GM23338 (cell line): ENCODE data around the gene AHNAK. TPM values are rescaled to one million over a fixed set of nuclear protein-coding genes. Genes with fewer than 3 reads are reported as not detected.
"Not testable (repeated sequence)": the region's sequence is repeated elsewhere in the genome, so short reads cannot be mapped to it uniquely, and the experiment has no call there.

Experiments used
- ATAC-seq: fragments of 200-7000 bp; cut with Tn5 transposase; 3 replicates; pipeline ENCODE4 v1.9.1; 2020
- DNase-seq: peaks from one replicate; pipeline ENCODE4 v3.0.0-alpha.2; 2015; ENCODE audit warnings: low spot score
- H2AFZ ChIP-seq: fragments of 200-600 bp; sonication (generic); 2 replicates; pipeline ENCODE4 v1.8.0; 2016; ENCODE audit warnings: antibody characterized with exemption, mild to moderate bottlenecking, moderate library complexity
- H3F3A ChIP-seq: fragments of 200-600 bp; sonication (generic); replicated peaks from 2 replicates; pipeline ENCODE4 v1.8.0; 2017; ENCODE audit warnings: antibody characterized with exemption, mixed run types, low read depth
- H3K27ac ChIP-seq: fragments of 200-600 bp; sonication (generic); 2 replicates; pipeline ENCODE4 v1.6.1; 2016; ENCODE audit warnings: low read depth
- H3K27me3 ChIP-seq: fragments of 200-600 bp; sonication (generic); 2 replicates; pipeline ENCODE4 v1.8.0; 2016; ENCODE audit warnings: mild to moderate bottlenecking, mixed run types, moderate library complexity; ENCODE audit not compliant: insufficient read depth
- H3K36me3 ChIP-seq: fragments of 200-600 bp; sonication (generic); 2 replicates; pipeline ENCODE4 v1.8.0; 2016; ENCODE audit warnings: mild to moderate bottlenecking; ENCODE audit not compliant: insufficient read depth
- H3K4me1 ChIP-seq: fragments of 200-600 bp; sonication (generic); 2 replicates; pipeline ENCODE4 v1.8.0; 2016; ENCODE audit warnings: mild to moderate bottlenecking, moderate library complexity; ENCODE audit not compliant: insufficient read depth
- H3K4me2 ChIP-seq: fragments of 200-600 bp; sonication (generic); 2 replicates; pipeline ENCODE4 v1.7.1; 2017; ENCODE audit warnings: mixed run types
- H3K4me3 ChIP-seq: fragments of 200-600 bp; sonication (generic); 2 replicates; pipeline ENCODE4 v1.6.1; 2016; ENCODE audit warnings: mixed run types
- H3K79me2 ChIP-seq: fragments of 200-600 bp; sonication (generic); replicated peaks from 2 replicates; pipeline ENCODE4 v1.8.0; 2017; ENCODE audit warnings: mild to moderate bottlenecking; ENCODE audit not compliant: insufficient read depth
- H3K9me2 ChIP-seq: fragments of 200-600 bp; sonication (generic); 2 replicates; pipeline ENCODE4 v1.8.0; 2017; ENCODE audit not compliant: insufficient read depth
- H4K20me1 ChIP-seq: fragments of 200-600 bp; sonication (generic); replicated peaks from 2 replicates; pipeline ENCODE4 v1.8.0; 2017; ENCODE audit warnings: mild to moderate bottlenecking; ENCODE audit not compliant: insufficient read depth
- H3K27ac Mint-ChIP-seq: 2 replicates; pipeline ENCODE4 v1.8.0; 2020; ENCODE audit warnings: inconsistent platforms, mild to moderate bottlenecking, moderate library complexity, mixed read lengths
- H3K27me3 Mint-ChIP-seq: 3 replicates; pipeline ENCODE4 v1.8.0; 2022; ENCODE audit warnings: low read depth, mild to moderate bottlenecking, moderate library complexity, mixed read lengths, inconsistent platforms; ENCODE audit not compliant: insufficient read depth, poor library complexity
- H3K36me3 Mint-ChIP-seq: 3 replicates; pipeline ENCODE4 v1.8.0; 2021; ENCODE audit warnings: low read depth, mild to moderate bottlenecking, inconsistent platforms, moderate library complexity, mixed read lengths
- H3K4me1 Mint-ChIP-seq: 3 replicates; pipeline ENCODE4 v1.8.0; 2020; ENCODE audit warnings: mild to moderate bottlenecking, inconsistent platforms, mixed read lengths
- H3K4me3 Mint-ChIP-seq: 3 replicates; pipeline ENCODE4 v1.8.0; 2021; ENCODE audit warnings: moderate library complexity, mild to moderate bottlenecking, inconsistent platforms, mixed read lengths
- H3K9me3 Mint-ChIP-seq: 3 replicates; pipeline ENCODE4 v1.8.0; 2020; ENCODE audit warnings: moderate library complexity, mild to moderate bottlenecking, inconsistent platforms, mixed read lengths
- CREB1 ChIP-seq: fragments of 250-450 bp; sonication (Bioruptor Pico); IDR thresholded peaks from 2 replicates; pipeline ENCODE4 v1.5.0; 2020; ENCODE audit warnings: low read depth, mild to moderate bottlenecking, moderate library complexity
- EZH2phosphoT487 ChIP-seq: fragments of 200-600 bp; sonication (generic); IDR thresholded peaks from one replicate; pipeline ENCODE4 v1.8.1; 2018; ENCODE audit warnings: antibody characterized with exemption; ENCODE audit not compliant: unreplicated experiment
- JUNB ChIP-seq: IDR thresholded peaks from one replicate; pipeline ENCODE4 v1.6.1; 2016; ENCODE audit warnings: antibody characterized with exemption; ENCODE audit not compliant: unreplicated experiment
- STAT1 ChIP-seq: IDR thresholded peaks from one replicate; pipeline ENCODE4 v1.6.1; 2016; ENCODE audit warnings: antibody characterized with exemption; ENCODE audit not compliant: unreplicated experiment
- ZNF114 ChIP-seq: fragments of 250-450 bp; sonication (Bioruptor Pico); IDR thresholded peaks from 2 replicates; pipeline ENCODE4 v1.5.0; 2020; ENCODE audit warnings: mild to moderate bottlenecking, moderate library complexity
- ZNF331 ChIP-seq: fragments of 250-450 bp; sonication (Bioruptor Pico); IDR thresholded peaks from 2 replicates; pipeline ENCODE4 v1.5.0; 2020; ENCODE audit warnings: low read depth, mild to moderate bottlenecking, moderate library complexity
- polyA plus RNA-seq: library from polyadenylated mRNA; unstranded; fragments of >200 nt; fragmentation: Nextera tagmentation; extraction: Ambion mirVana; gene quantifications from 2 replicates; pipeline ENCODE4 v1.2.1, GENCODE V29; 2016
- total RNA-seq: library from RNA; depleted of rRNA; stranded (reverse); fragments of >200 nt; shearing (Covaris generic); gene quantifications from 2 replicates; pipeline ENCODE4 v1.2.3, GENCODE V29; 2014
- TF ChIP-seq, protein P1 (sequence below), 2 experiments: fragments of 200-600 bp in 1 of 2; sonication (generic) in 1 of 2; conservative IDR thresholded peaks; 2 replicates each; pipeline versions ENCODE4 v1.5.1 to v1.6.1; 2016 to 2017; ENCODE audit warnings: antibody characterized with exemption in 2 of 2, low read depth in 2 of 2, mild to moderate bottlenecking in 2 of 2, moderate library complexity in 1 of 2
- TF ChIP-seq, protein P2 (sequence below): IDR thresholded peaks from 2 replicates; pipeline ENCODE4 v1.6.1; 2016; ENCODE audit warnings: antibody characterized with exemption
- TF ChIP-seq, protein P3 (sequence below): fragments of 250-450 bp; sonication (Bioruptor Pico); IDR thresholded peaks from 2 replicates; pipeline ENCODE4 v1.5.0; 2020; ENCODE audit warnings: mild to moderate bottlenecking, moderate library complexity
- TF ChIP-seq, protein P4 (sequence below): IDR thresholded peaks from one replicate; pipeline ENCODE4 v1.6.1; 2018; ENCODE audit warnings: antibody characterized with exemption; ENCODE audit not compliant: unreplicated experiment

Gene AHNAK
- total and polyA plus RNA-seq, 2 experiments from 2014 or later = 0.91 to 2.1 TPM

DNA sequence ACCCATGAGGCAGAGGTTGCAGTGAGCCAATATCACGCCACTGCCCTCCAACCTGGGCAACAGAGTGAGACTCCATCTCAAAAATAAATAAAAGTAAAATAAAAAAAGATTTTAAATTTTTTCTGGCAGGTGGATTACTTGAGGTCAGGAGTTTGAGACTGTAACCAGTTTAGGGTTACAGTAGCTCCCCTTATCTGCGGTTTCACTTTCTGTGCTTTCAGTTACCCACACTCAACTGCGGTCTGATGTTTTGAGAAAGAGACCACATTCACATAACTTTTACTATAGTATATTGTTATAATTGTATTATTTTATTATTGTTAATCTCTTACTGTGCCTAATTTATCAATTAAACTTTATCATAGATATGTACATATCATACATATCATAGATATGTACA lies 160.5 kb downstream of the AHNAK start:
- H3K27ac Mint-ChIP-seq, ATAC-seq, H3K4me2 ChIP-seq, H3K27me3 Mint-ChIP-seq, H3K27me3 ChIP-seq, DNase-seq, H3K9me2 ChIP-seq, H3K4me1 ChIP-seq, H3K36me3 Mint-ChIP-seq, H3K36me3 ChIP-seq, H3K4me3 Mint-ChIP-seq, H4K20me1 ChIP-seq, H2AFZ ChIP-seq, H3K79me2 ChIP-seq, H3K4me3 ChIP-seq, H3K9me3 Mint-ChIP-seq, H3K4me1 Mint-ChIP-seq, H3F3A ChIP-seq, H3K27ac ChIP-seq: not testable (repeated sequence)

DNA sequence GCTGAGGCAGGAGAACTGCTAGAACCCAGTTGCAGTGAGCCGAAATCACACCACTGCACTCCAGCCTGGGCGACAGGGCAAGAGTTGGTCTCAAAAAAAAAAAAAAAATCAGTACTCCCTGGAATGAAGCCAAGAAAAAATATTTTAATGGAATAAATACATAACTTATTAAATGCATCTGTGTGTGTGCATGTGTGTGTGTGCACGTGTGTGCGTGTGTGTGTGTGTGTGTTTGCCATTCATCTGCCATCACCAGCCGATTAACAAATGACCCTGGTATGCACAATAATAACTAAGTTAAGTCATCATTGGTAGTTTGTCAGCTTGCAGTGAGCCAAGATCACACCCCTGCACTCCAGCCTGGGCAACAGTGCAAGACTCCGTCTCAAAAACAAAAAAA lies 162.8 kb downstream of the AHNAK start:
- Mint-ChIP-seq H3K9me3 (no peaks in the 10 kb centered on the region), H3K27ac (no peak overlapping the region), H3K27me3 (peaks cover 1% of the 10 kb centered on the region), H3K4me3 (no peak overlapping the region), H3K4me1 (no peaks in the 10 kb centered on the region), H3K36me3 (no peaks in the 10 kb centered on the region)
- H3F3A ChIP-seq = no peaks in the 10 kb centered on the region
- no peaks in the 10 kb centered on the region for H3K4me1 ChIP-seq
- no peak overlapping the region for H2AFZ ChIP-seq
- no peaks in the 10 kb centered on the region for H3K79me2 ChIP-seq
- H3K9me2 ChIP-seq = no peaks in the 10 kb centered on the region
- DNase-seq = no peak
- H3K4me2 ChIP-seq = no peak overlapping the region
- H3K4me3 ChIP-seq = no peak overlapping the region
- H3K27ac ChIP-seq = no peak overlapping the region
- H3K27me3 ChIP-seq = no peaks in the 10 kb centered on the region
- no peaks in the 10 kb centered on the region for H3K36me3 ChIP-seq
- no peak for ATAC-seq
- H4K20me1 ChIP-seq = no peaks in the 10 kb centered on the region
- TF ChIP-seq STAT1 = no peak
- TF ChIP-seq, protein P1, sequence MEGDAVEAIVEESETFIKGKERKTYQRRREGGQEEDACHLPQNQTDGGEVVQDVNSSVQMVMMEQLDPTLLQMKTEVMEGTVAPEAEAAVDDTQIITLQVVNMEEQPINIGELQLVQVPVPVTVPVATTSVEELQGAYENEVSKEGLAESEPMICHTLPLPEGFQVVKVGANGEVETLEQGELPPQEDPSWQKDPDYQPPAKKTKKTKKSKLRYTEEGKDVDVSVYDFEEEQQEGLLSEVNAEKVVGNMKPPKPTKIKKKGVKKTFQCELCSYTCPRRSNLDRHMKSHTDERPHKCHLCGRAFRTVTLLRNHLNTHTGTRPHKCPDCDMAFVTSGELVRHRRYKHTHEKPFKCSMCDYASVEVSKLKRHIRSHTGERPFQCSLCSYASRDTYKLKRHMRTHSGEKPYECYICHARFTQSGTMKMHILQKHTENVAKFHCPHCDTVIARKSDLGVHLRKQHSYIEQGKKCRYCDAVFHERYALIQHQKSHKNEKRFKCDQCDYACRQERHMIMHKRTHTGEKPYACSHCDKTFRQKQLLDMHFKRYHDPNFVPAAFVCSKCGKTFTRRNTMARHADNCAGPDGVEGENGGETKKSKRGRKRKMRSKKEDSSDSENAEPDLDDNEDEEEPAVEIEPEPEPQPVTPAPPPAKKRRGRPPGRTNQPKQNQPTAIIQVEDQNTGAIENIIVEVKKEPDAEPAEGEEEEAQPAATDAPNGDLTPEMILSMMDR (conservative IDR thresholded peaks at IDR 0.05; ENCODE audit: low read depth in 2 of 2) = no peak
- TF ChIP-seq EZH2phosphoT487 = no peak
- no peak for TF ChIP-seq ZNF331 (CRISPR knock-in tag)
- TF ChIP-seq, protein P2, sequence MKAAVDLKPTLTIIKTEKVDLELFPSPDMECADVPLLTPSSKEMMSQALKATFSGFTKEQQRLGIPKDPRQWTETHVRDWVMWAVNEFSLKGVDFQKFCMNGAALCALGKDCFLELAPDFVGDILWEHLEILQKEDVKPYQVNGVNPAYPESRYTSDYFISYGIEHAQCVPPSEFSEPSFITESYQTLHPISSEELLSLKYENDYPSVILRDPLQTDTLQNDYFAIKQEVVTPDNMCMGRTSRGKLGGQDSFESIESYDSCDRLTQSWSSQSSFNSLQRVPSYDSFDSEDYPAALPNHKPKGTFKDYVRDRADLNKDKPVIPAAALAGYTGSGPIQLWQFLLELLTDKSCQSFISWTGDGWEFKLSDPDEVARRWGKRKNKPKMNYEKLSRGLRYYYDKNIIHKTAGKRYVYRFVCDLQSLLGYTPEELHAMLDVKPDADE = no peak
- TF ChIP-seq CREB1 (CRISPR knock-in tag) = no peak
- no peak for TF ChIP-seq JUNB
- TF ChIP-seq, protein P3, sequence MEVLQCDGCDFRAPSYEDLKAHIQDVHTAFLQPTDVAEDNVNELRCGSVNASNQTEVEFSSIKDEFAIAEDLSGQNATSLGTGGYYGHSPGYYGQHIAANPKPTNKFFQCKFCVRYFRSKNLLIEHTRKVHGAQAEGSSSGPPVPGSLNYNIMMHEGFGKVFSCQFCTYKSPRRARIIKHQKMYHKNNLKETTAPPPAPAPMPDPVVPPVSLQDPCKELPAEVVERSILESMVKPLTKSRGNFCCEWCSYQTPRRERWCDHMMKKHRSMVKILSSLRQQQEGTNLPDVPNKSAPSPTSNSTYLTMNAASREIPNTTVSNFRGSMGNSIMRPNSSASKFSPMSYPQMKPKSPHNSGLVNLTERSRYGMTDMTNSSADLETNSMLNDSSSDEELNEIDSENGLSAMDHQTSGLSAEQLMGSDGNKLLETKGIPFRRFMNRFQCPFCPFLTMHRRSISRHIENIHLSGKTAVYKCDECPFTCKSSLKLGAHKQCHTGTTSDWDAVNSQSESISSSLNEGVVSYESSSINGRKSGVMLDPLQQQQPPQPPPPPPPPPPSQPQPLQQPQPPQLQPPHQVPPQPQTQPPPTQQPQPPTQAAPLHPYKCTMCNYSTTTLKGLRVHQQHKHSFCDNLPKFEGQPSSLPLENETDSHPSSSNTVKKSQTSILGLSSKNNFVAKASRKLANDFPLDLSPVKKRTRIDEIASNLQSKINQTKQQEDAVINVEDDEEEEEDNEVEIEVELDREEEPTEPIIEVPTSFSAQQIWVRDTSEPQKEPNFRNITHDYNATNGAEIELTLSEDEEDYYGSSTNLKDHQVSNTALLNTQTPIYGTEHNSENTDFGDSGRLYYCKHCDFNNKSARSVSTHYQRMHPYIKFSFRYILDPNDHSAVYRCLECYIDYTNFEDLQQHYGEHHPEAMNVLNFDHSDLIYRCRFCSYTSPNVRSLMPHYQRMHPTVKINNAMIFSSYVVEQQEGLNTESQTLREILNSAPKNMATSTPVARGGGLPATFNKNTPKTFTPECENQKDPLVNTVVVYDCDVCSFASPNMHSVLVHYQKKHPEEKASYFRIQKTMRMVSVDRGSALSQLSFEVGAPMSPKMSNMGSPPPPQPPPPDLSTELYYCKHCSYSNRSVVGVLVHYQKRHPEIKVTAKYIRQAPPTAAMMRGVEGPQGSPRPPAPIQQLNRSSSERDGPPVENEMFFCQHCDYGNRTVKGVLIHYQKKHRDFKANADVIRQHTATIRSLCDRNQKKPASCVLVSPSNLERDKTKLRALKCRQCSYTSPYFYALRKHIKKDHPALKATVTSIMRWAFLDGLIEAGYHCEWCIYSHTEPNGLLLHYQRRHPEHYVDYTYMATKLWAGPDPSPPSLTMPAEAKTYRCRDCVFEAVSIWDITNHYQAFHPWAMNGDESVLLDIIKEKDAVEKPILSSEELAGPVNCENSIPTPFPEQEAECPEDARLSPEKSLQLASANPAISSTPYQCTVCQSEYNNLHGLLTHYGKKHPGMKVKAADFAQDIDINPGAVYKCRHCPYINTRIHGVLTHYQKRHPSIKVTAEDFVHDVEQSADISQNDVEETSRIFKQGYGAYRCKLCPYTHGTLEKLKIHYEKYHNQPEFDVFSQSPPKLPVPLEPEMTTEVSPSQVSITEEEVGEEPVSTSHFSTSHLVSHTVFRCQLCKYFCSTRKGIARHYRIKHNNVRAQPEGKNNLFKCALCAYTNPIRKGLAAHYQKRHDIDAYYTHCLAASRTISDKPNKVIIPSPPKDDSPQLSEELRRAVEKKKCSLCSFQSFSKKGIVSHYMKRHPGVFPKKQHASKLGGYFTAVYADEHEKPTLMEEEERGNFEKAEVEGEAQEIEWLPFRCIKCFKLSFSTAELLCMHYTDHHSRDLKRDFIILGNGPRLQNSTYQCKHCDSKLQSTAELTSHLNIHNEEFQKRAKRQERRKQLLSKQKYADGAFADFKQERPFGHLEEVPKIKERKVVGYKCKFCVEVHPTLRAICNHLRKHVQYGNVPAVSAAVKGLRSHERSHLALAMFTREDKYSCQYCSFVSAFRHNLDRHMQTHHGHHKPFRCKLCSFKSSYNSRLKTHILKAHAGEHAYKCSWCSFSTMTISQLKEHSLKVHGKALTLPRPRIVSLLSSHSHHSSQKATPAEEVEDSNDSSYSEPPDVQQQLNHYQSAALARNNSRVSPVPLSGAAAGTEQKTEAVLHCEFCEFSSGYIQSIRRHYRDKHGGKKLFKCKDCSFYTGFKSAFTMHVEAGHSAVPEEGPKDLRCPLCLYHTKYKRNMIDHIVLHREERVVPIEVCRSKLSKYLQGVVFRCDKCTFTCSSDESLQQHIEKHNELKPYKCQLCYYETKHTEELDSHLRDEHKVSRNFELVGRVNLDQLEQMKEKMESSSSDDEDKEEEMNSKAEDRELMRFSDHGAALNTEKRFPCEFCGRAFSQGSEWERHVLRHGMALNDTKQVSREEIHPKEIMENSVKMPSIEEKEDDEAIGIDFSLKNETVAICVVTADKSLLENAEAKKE (CRISPR knock-in tag) = no peak
- TF ChIP-seq, protein P4, sequence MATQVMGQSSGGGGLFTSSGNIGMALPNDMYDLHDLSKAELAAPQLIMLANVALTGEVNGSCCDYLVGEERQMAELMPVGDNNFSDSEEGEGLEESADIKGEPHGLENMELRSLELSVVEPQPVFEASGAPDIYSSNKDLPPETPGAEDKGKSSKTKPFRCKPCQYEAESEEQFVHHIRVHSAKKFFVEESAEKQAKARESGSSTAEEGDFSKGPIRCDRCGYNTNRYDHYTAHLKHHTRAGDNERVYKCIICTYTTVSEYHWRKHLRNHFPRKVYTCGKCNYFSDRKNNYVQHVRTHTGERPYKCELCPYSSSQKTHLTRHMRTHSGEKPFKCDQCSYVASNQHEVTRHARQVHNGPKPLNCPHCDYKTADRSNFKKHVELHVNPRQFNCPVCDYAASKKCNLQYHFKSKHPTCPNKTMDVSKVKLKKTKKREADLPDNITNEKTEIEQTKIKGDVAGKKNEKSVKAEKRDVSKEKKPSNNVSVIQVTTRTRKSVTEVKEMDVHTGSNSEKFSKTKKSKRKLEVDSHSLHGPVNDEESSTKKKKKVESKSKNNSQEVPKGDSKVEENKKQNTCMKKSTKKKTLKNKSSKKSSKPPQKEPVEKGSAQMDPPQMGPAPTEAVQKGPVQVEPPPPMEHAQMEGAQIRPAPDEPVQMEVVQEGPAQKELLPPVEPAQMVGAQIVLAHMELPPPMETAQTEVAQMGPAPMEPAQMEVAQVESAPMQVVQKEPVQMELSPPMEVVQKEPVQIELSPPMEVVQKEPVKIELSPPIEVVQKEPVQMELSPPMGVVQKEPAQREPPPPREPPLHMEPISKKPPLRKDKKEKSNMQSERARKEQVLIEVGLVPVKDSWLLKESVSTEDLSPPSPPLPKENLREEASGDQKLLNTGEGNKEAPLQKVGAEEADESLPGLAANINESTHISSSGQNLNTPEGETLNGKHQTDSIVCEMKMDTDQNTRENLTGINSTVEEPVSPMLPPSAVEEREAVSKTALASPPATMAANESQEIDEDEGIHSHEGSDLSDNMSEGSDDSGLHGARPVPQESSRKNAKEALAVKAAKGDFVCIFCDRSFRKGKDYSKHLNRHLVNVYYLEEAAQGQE = no peak
- TF ChIP-seq ZNF114 (CRISPR knock-in tag) = no peak
